ENCODE measurements around the gene NFAT5.

The NFAT5 gene

GRCh38 chr16:69745959-69746358 lies 180.2 kb downstream of the NFAT5 start:
- Mint-ChIP-seq H3K36me3 (peaks cover 16% of the 10 kb centered on the region), H3K27ac (no peak overlapping the region), H3K27me3 (no peaks in the 10 kb centered on the region), H3K4me1 (peaks cover 5% of the 10 kb centered on the region), H3K4me3 (no peak overlapping the region), H3K9me3 (no peaks in the 10 kb centered on the region)

- H3K27ac Mint-ChIP-seq = no peak overlapping the region
- H3K36me3 Mint-ChIP-seq = peaks cover 17% of the 10 kb centered on the region
- no peaks in the 10 kb centered on the region for H3K9me3 Mint-ChIP-seq
- no peaks in the 10 kb centered on the region for H3K27me3 Mint-ChIP-seq
- H3K4me3 Mint-ChIP-seq = no peak overlapping the region
- H3K4me1 Mint-ChIP-seq = peaks cover 6% of the 10 kb centered on the region
Measured at GRCh38 chr16:69747115-69747514, 181.3 kb downstream of the NFAT5 start.

GRCh38 chr16:69748694-69749345 lies 183.1 kb downstream of the NFAT5 start:
- Mint-ChIP-seq H3K9me3 (no peaks in the 10 kb centered on the region), H3K36me3 (peaks cover 24% of the 10 kb centered on the region), H3K27me3 (no peaks in the 10 kb centered on the region), H3K4me1 (peaks cover 19% of the 10 kb centered on the region), H3K27ac (peak overlapping the region; percentile 65), H3K4me3 (no peak overlapping the region)

DNA sequence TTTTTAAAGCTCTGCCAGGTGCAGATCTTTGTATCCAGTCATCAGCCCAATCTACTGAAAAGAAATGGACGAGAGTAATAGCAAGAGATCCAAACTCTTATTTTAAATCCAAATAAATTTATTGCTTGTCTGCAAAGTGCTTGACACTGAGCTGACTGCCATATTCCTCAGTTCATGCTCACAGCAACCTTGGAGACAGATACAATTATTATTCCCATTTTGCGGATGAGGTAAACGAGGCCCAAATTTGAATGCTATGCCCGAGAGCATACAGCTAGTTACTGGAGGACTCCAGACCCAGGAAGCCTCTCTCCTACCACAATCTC lies 188.3 kb downstream of the NFAT5 start:
- H3K36me3 Mint-ChIP-seq = peaks cover 17% of the 10 kb centered on the region

More for the DNA sequence above, 188.3 kb downstream of the NFAT5 start:
- Mint-ChIP-seq H3K9me3 (no peaks in the 10 kb centered on the region), H3K27me3 (no peaks in the 10 kb centered on the region), H3K4me3 (peak overlapping the region; percentile 99), H3K27ac (peak overlapping the region; percentile 100), H3K4me1 (peaks cover 21% of the 10 kb centered on the region)

Measured in activated naive CD4-positive, alpha-beta T cell treated with anti-CD3 and anti-CD28 coated beads, Interleukin-2, amount 50 U/mL, for 24 hours (primary cell).